CD4-positive, alpha-beta T cell treated with Interleukin-2 at 100 ng/mL for 4 hours (primary cell): ENCODE data around the gene SUSD2.
"Not testable (repeated sequence)": the region's sequence is repeated elsewhere in the genome, so short reads cannot be mapped to it uniquely, and the experiment has no call there.

Experiments used
- DNase-seq: peaks from one replicate; pipeline ENCODE4 v3.0.0-alpha.2; 2020; ENCODE audit warnings: low spot score

SUSD2 gene, protein sequence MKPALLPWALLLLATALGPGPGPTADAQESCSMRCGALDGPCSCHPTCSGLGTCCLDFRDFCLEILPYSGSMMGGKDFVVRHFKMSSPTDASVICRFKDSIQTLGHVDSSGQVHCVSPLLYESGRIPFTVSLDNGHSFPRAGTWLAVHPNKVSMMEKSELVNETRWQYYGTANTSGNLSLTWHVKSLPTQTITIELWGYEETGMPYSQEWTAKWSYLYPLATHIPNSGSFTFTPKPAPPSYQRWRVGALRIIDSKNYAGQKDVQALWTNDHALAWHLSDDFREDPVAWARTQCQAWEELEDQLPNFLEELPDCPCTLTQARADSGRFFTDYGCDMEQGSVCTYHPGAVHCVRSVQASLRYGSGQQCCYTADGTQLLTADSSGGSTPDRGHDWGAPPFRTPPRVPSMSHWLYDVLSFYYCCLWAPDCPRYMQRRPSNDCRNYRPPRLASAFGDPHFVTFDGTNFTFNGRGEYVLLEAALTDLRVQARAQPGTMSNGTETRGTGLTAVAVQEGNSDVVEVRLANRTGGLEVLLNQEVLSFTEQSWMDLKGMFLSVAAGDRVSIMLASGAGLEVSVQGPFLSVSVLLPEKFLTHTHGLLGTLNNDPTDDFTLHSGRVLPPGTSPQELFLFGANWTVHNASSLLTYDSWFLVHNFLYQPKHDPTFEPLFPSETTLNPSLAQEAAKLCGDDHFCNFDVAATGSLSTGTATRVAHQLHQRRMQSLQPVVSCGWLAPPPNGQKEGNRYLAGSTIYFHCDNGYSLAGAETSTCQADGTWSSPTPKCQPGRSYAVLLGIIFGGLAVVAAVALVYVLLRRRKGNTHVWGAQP

DNA sequence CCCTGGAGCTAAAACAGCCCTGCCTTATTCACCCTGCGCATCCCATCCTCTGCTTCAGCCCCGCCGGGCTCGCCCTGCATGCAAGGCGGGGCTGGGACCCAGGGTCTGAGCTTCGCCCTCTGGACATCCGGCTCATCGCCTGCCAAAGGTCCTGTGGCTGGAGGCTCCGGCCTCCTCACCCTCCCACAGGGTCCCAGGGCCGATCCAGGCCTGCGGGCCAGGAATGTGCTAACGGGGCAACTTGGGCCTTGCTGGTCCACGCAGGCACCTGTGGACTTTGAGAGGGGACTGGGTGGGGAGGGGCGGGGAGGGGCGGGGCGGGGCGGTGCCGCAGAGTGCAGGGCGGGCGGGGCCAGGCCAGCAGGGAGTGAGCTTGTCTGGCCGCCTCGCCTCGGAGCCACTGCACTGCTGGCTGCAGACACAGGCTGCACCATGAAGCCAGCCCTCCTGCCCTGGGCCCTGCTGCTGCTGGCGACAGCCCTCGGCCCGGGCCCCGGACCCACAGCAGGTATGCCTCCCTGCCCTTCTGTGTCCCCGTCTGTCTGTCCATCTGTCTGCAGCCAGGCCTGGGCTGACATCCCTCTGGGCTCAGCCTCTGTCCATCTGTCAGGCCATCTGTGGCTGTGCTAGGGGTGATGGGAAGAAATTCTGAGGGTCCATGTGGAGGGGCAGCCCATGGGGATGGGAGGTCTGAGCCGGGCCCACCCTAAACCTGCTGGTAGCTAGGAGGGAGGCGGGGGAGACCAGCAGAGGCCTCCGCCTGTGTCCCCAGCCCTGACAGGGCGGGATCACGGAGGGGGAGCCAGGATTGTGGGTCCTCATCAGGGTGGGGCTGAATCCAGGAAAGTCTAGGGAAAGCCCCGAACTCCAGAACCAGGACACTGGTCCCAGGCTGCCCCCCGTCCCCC lies at the start of gene SUSD2:
Gene SUSD2, plus strand, starts transcription at position 400 of the 908 bp plus-strand sequence. Its CDS starts 33 bp downstream, at position 433.
- DNase-seq: no peak

DNA sequence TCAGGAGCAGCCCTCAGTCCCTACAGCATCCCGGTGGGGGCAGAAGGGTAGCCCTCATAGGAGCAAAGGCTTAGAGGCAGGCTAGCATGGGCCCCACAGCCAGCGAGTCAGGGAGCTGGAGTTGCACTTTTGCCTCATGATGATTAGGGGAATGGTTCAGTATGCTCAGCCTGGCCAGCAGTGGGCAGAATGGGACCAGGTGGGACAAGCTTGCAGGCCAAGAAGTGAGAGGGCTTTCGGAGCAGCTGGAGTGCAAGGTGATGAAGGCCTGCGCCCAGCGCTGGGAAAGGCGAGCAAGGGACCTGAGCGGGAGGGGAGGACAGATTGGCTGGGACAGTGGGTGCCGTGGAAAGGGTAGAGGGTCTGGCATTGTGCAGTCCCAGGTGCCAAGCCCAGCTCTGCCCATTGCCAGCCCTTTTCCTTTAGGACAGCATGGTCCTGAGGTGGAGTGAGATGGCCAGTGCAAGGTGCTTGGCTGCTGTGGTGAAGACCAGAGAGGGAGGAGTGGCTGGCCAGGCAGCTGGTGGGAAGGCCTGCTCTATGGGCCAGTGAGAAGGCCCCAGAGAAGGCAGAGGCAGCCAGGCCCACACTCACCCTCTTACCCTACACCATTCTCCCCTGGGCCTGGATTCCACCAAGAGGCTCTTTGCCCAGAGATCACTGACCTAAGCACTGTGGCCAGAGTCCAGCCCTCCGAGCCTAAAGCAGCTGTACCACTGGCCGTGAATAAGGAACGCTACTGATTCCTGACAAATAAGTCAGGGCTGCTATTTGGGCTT lies 47.9 kb upstream of the SUSD2 start:
- peak; percentile 39 for DNase-seq

GRCh38 chr22:24134090-24134846 lies 47.0 kb upstream of the SUSD2 start:
- DNase-seq: peak; percentile 65

- not testable (repeated sequence) for DNase-seq
These were observed 44.8 kb upstream of the SUSD2 start for GRCh38 chr22:24136533-24136932.

DNA sequence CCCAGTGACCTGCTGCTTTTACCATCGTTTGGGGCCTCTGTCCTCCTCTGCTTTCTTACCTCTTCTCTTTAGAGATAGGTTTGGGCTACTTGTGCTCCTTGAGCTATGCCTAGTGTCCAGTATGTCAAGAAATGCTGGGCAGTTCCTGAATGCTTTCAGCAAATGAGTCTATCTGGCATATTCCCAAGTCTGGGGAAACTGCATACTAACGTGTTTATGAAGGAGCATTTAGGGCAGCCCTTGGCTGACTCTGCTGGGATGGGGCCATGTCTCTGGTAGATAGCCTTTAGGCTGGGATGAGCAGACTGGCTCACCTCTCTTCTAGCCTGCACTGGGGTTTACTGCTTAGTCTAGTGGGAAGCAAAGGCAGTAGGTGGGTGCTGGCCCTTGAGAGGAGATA lies 43.7 kb upstream of the SUSD2 start:
- DNase-seq: no peak

DNA sequence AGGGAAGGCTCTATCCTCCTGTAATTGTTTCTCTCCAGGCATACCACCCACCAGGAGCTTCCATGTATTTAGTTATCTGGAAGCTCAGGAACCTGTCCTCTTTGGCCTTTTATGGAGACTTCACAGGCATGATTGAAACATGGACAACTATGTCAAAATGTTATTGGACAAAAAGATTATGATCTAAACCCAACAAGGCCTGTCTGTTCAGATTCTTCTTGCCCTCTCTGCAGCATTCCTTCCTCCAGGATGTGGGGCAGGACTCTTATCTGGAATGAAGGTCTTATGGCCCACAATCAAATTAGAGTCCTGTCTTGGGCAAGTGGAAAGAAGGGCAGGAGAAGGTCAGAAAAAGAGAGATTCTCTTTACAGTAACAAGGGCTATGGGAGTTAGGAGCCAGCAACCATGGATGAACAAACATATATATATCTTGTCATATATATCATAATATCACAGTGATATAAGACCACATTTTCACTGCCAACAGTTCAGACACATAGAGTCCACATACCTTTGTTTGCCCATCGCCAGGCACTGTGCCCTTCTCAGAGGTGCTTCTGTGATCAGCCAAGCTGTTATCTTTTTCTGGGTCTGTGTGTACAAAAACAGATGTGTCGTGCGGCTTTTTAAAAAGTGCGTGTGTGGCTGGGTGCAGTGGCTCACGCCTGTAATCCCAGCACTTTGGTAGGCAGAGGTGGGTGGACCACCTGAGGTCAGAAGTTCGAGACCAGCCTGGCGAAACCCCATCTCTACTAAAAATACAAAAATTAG lies 42.5 kb upstream of the SUSD2 start:
- no peak for DNase-seq

- DNase-seq: no peak
These were observed 40.9 kb upstream of the SUSD2 start for GRCh38 chr22:24140357-24140756.

- DNase-seq: peak; percentile 52
These were observed 39.7 kb upstream of the SUSD2 start for GRCh38 chr22:24141586-24141985.

GRCh38 chr22:24142241-24142640 lies 39.0 kb upstream of the SUSD2 start:
- DNase-seq: no peak

DNA sequence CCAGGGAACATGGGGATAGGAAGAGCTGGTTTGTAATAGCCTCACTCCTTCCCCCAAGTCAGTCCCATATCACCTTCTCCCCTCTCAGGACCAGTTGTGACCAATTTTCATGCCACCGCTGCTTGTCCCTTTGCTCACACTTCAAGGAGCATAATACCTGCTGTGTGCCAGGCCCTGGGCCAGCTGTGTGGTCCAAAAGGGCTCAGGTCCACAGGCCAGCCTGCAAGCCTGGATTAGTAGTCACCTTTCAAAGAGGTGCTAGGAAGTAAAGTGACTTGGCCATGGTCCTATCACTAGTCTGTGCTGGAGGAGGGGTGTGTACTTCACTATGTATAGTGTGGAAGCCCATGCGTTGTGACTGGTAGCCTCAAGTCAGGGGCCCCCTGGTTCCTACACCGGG lies 38.5 kb upstream of the SUSD2 start:
- DNase-seq: no peak

DNA sequence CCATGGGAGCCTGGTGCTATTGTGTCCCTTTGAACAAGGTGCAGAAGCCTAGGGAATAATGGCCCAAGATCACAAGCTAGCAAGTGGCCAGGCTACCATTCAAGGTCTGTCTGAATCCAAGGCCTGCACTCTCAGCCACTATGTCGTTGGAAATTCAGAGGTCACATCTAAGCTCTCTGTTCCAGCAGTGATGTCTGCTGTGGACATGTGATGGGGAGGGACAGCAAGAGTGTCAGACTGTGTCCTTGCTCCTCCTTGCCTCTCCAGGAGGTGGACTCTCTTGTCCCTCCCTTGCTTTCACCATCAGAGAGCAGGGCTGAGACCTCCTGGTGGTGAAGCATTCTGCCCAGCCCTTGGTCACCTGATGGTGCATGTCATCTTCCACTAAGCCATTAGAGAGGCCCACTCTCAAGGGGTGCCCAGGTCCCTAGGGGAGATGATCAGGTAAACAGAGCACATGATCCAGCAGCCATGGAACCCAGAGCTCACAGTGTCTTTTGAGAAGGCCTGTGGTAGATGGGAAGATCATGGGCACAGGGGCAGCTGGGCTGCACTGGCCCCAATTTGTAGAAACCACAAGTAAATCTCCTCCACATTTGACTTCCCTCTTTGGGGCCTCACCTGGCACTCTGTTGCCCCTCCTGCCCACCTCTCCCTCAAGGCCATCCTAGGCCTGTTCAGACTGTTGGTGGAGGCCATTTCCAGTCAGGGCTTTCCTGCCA lies 37.1 kb upstream of the SUSD2 start:
- no peak for DNase-seq

DNA sequence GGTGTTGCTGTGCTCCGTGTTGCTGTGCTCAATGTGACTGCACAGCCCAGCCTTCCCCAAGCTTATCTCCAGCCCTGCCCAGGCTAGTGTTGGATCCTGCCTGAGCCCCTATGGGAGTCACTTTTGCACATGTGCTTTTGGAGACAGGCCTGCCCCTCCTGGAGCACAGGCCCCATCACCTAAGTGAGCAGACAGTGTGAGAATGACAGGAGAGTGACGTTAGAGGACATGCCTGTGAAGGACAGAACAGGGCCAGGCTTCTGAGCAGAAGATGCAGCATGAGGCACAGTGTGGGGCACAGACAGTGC lies 36.6 kb upstream of the SUSD2 start:
- DNase-seq: no peak

DNA sequence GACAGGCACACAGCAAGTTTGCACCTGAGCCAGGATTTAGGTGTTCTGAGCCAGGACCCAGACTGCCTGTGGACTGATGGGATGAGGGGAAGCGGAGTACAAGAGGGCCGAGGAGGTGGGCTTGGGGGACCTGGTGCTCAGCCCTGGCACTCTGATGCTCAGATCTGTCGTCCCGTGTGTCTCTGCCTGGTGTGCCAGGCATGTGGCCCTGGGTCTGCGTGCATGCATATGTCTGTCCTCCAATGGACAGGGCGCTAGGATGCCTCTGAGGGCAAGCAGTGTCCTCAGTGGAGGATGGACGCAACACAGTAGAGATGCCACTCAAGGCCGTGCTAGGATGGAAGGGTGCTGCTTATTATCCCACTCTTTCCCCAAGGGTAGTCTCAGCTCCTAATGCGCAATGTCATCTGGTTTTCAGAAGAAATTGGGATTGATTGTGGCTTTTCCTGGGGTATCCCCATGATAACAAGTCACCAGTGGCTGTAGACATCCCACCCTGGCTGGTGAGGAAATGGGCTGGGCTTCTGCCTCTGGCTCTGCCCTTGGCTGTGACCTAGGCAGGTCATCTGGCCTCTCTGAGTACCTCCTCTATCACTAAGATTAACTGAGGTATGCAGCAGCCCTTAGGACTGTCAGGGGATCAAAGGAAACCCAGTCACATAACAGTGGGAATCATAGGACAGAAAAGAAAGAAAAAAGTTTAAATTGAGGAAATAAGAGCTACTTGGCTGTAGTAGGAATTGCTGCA lies 35.7 kb upstream of the SUSD2 start:
- no peak for DNase-seq

- DNase-seq: peak; percentile 15
These were observed 35.1 kb upstream of the SUSD2 start for GRCh38 chr22:24146194-24146616.

GRCh38 chr22:24146791-24147353 lies 34.4 kb upstream of the SUSD2 start:
- DNase-seq: no peak

GRCh38 chr22:24147666-24148065 lies 33.6 kb upstream of the SUSD2 start:
- DNase-seq: no peak

GRCh38 chr22:24148266-24149197 lies 32.8 kb upstream of the SUSD2 start:
- no peak for DNase-seq
